ENCODE results near the gene MX2. TPM values are rescaled to one million over a fixed set of nuclear protein-coding genes. Genes with fewer than 3 reads are reported as not detected.
"Not testable (repeated sequence)": the region's sequence is repeated elsewhere in the genome, so short reads cannot be mapped to it uniquely, and the experiment has no call there.

The MX2 gene
- total RNA-seq = 10 to 100 TPM in 1 of 2 donors, 1 to 10 TPM in 1; 1.6 to 11.4 TPM
- polyA plus RNA-seq (2013, experiment 1 of 2) = 0.50 TPM
- polyA plus RNA-seq (2013, experiment 2 of 2) = 0.33 TPM
- long read RNA-seq, experiment 1 = 0 reads
- long read RNA-seq, experiment 2, partial matches to known transcripts = 0 of 4 reads
- long read RNA-seq, experiment 2, other reads (novel, unspliced or antisense) = 3 of 4 reads
- long read RNA-seq, experiment 3, partial matches to known transcripts = 0 of 1 reads
- long read RNA-seq, experiment 3, other reads (novel, unspliced or antisense) = 1 of 1 reads
- long read RNA-seq, experiment 4, partial matches to known transcripts = 0 of 1 reads
- long read RNA-seq, experiment 4, other reads (novel, unspliced or antisense) = 1 of 1 reads

GRCh38 chr21:41361786-41362604 lies at the start of gene MX2:
MX2 (plus strand) TSS chr21:41362027; CDS start chr21:41376907, 14,880 bp downstream.
- WGBS, 2 experiments (ENCODE audit: insufficient coverage in 1 of 2, insufficient read length in 1 of 2) = 83 to 88% methylated on average over 20 to 24 of the region's 24 CpGs
- Mint-ChIP-seq H3K27me3 (ENCODE audit: insufficient read depth) (peaks cover 1% of the 10 kb centered on the region), H3K36me3 (ENCODE audit: low read depth) (no peaks in the 10 kb centered on the region), H3K4me3 (no peak within 1 kb of the TSS), H3K4me1 (peaks cover 12% of the 10 kb centered on the region), H3K27ac (no peak within 1 kb of the TSS), H3K9me3 (no peaks in the 10 kb centered on the region)
- Histone ChIP-seq H3K4me3 (ENCODE audit: low read length) (no peak within 1 kb of the TSS), H3K9me3 (ENCODE audit: control insufficient read depth, low read length) (no peaks in the 10 kb centered on the region), H3K4me1 (ENCODE audit: control insufficient read depth, insufficient read depth, low read length) (peaks cover 4% of the 10 kb centered on the region), H3K9ac (ENCODE audit: extremely low read depth, low read length, poor library complexity, severe bottlenecking) (no peak within 1 kb of the TSS), H3K27ac (ENCODE audit: low read depth, low read length) (no peak within 1 kb of the TSS), H3K27me3 (ENCODE audit: control insufficient read depth, insufficient read depth, low read length, poor library complexity, severe bottlenecking) (no peaks in the 10 kb centered on the region), H3K36me3 (ENCODE audit: control insufficient read depth, insufficient read depth, low read length) (no peaks in the 10 kb centered on the region)
- DNase-seq = peak; percentile 34
- TF ChIP-seq CTCF (conservative IDR thresholded peaks at IDR 0.05) = no peak

DNA sequence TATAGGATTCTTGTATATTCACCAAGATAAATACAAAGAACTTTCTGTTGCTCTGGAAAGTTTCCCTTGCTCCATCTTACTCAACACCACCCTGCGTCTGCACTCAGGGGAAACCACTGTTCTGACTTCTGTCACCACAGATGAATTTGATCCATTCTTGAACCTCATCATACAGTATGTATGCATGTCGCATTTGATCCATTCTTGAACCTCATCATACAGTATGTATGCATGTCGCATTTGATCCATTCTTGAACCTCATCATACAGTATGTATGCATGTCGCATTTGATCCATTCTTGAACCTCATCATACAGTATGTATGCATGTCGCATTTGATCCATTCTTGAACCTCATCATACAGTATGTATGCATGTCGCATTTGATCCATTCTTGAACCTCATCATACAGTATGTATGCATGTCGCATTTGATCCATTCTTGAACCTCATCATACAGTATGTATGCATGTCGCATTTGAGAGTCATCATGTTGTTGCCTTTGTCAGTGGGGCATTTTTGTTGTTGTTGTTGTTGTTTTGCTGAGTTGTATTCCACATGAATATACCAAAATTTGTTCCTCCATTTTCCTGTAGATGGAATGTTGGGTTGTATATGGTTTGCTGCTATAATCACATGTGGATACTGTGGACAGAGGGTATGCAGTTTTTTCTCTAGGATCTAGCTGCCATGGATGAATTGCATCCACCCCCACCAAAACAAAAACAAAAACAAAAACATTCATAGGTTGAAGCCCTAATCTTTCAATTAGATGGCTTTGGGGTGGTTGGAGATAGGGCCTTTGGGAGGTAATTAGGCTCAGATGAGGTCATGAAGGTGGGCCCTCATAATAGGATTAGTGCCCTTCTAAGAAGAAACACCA lies 48.3 kb upstream of the MX2 start:
- not testable (repeated sequence) for H3K9me3 Mint-ChIP-seq; H3K4me1 Mint-ChIP-seq; H3K9me3 ChIP-seq (ENCODE audit: control insufficient read depth, low read length); H3K4me3 ChIP-seq (ENCODE audit: low read length); DNase-seq; H3K36me3 ChIP-seq (ENCODE audit: control insufficient read depth, insufficient read depth, low read length); H3K9ac ChIP-seq (ENCODE audit: extremely low read depth, low read length, poor library complexity, severe bottlenecking); H3K4me1 ChIP-seq (ENCODE audit: control insufficient read depth, insufficient read depth, low read length); H3K27ac ChIP-seq (ENCODE audit: low read depth, low read length); H3K27ac Mint-ChIP-seq; H3K4me3 Mint-ChIP-seq; H3K36me3 Mint-ChIP-seq (ENCODE audit: low read depth)
- 86% methylated on average over 2 of the region's 8 CpGs; no CpG with 5 or more reads in 1 of the 2 experiments for WGBS, 2 experiments (ENCODE audit: insufficient coverage in 1 of 2, insufficient read length in 1 of 2)
- H3K27me3 ChIP-seq (ENCODE audit: control insufficient read depth, insufficient read depth, low read length, poor library complexity, severe bottlenecking) = peaks cover 40% of the 10 kb centered on the region
- H3K27me3 Mint-ChIP-seq (ENCODE audit: insufficient read depth) = peaks cover 29% of the 10 kb centered on the region

DNA sequence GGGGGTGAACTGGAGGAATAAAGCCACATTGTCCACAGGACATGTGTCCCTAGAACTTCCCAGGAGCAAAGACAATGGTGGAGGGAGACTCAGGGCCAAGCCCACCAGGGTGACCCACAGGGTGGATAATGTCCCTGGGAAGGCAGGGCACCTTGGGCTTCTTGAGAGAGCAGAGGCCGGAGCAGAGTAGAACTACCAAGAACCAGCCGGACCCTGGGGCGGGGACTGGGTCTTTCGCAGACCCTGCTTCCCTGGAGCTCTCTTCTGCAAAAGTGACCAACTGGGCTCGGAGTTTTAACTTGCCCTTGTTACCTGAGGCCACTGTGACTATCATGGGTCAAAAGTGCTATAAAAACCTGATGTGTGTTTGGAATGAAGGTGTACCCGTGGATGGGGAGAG lies 46.1 kb upstream of the MX2 start:
- H3K4me1 ChIP-seq (ENCODE audit: control insufficient read depth, insufficient read depth, low read length) = no peaks in the 10 kb centered on the region
- TF ChIP-seq CTCF (conservative IDR thresholded peaks at IDR 0.05) = no peak
- H3K27ac Mint-ChIP-seq = no peak overlapping the region
- no peak overlapping the region for H3K4me3 ChIP-seq (ENCODE audit: low read length)
- H3K4me1 Mint-ChIP-seq = peaks cover 9% of the 10 kb centered on the region
- peaks cover 32% of the 10 kb centered on the region for H3K27me3 Mint-ChIP-seq (ENCODE audit: insufficient read depth)
- H3K36me3 Mint-ChIP-seq (ENCODE audit: low read depth) = no peaks in the 10 kb centered on the region
- peaks cover 42% of the 10 kb centered on the region for H3K27me3 ChIP-seq (ENCODE audit: control insufficient read depth, insufficient read depth, low read length, poor library complexity, severe bottlenecking)
- DNase-seq = no peak
- H3K4me3 Mint-ChIP-seq = peak overlapping the region; percentile 58
- no peaks in the 10 kb centered on the region for H3K36me3 ChIP-seq (ENCODE audit: control insufficient read depth, insufficient read depth, low read length)
- WGBS, 2 experiments (ENCODE audit: insufficient coverage in 1 of 2, insufficient read length in 1 of 2) = 93 to 95% methylated on average over 4 to 6 of the region's 6 CpGs
- no peaks in the 10 kb centered on the region for H3K9me3 ChIP-seq (ENCODE audit: control insufficient read depth, low read length)
- H3K27ac ChIP-seq (ENCODE audit: low read depth, low read length) = no peak overlapping the region
- H3K9ac ChIP-seq (ENCODE audit: extremely low read depth, low read length, poor library complexity, severe bottlenecking) = no peak overlapping the region
- H3K9me3 Mint-ChIP-seq = no peaks in the 10 kb centered on the region
